ENCODE results near the gene ARHGEF33. TPM values are rescaled to one million over a fixed set of nuclear protein-coding genes. Genes with fewer than 3 reads are reported as not detected.

ARHGEF33 gene
- total and polyA plus RNA-seq, 12 donors, result 0.06 to 0.99 (median 0.41) TPM

DNA sequence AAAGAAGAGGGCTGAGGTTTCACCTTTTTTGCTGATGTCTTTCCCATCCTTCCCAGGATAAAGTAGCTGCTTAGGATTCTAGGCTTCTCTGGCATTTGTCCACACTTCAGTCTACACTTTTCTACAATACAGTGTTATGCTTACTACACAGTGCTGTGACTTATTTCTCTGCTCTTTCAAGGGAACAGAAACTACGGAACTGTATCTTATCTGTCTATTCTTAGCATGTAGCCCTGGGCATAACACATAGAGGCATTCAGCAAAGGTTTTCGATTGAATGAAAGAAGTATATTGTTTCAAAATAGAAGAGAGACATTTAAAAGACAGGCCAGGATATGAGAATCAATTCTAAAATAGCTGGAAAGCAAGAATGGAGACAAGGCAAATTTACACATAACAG, 110.9 kb downstream of the ARHGEF33 start:
- 24 to 53% methylated on average over 2 of the region's 2 CpGs for WGBS, 2 donors
- no peaks in the 10 kb centered on the region for H3K9me3 ChIP-seq
- H3K36me3 ChIP-seq, result peaks cover 0 to 100% (median 28%) of the 10 kb centered on the region in 9 donors
- ATAC-seq (peak in 3 of 8 donors; percentile 51 to 81 (median 80)), DNase-seq (no peak)
- H3K4me1 ChIP-seq, result peaks cover 0 to 11% (median 4%) of the 10 kb centered on the region in 9 donors
- no peaks in the 10 kb centered on the region for H3K27me3 ChIP-seq
- intact Hi-C loops (cut with DNase I), result no loop called here
- no peak overlapping the region for H3K4me3 ChIP-seq
- TF ChIP-seq, protein P1, sequence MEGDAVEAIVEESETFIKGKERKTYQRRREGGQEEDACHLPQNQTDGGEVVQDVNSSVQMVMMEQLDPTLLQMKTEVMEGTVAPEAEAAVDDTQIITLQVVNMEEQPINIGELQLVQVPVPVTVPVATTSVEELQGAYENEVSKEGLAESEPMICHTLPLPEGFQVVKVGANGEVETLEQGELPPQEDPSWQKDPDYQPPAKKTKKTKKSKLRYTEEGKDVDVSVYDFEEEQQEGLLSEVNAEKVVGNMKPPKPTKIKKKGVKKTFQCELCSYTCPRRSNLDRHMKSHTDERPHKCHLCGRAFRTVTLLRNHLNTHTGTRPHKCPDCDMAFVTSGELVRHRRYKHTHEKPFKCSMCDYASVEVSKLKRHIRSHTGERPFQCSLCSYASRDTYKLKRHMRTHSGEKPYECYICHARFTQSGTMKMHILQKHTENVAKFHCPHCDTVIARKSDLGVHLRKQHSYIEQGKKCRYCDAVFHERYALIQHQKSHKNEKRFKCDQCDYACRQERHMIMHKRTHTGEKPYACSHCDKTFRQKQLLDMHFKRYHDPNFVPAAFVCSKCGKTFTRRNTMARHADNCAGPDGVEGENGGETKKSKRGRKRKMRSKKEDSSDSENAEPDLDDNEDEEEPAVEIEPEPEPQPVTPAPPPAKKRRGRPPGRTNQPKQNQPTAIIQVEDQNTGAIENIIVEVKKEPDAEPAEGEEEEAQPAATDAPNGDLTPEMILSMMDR (IDR thresholded peaks at IDR 0.05), result no peak
- H3K27ac ChIP-seq, result peak overlapping the region in 1 of 10 donors; percentile 32

DNA sequence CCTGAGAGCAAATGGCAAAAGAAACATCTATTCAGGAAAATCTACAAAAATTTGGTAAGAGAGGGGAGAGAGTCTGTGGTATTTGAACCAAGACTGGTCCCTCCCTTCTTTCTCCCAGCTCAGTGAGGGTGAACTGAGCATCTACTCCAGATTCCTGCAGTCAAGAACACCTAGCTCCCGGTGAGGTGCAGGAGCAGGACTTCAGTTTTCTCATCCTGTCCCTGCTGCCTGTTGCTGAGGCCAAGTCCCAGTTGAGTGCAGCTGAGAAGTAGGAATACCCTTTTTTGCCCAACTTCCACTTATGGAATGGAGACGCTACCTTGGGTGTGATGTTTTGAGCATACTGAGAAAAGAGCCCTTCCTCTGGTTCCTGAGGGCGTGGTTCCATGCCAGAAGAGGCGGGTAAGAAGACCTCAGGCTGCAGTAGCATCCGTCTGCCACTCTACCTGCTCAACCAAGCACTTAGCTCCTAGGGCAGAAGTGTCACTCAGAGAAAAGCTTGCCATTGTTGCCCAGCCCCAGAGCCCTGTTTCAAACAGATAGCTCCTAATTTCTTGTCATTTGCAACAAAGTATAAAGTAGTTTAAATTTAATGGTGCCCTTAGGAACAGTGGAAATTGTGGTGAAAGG, 118.3 kb downstream of the ARHGEF33 start:
- H3K9me3 ChIP-seq, result no peaks in the 10 kb centered on the region
- ATAC-seq (no peak), DNase-seq (no peak)
- peaks cover 0 to 100% (median 48%) of the 10 kb centered on the region in 9 donors for H3K36me3 ChIP-seq
- intact Hi-C loops (cut with DNase I), result no loop called here
- TF ChIP-seq, protein P1 (IDR thresholded peaks at IDR 0.05), result no peak
- H3K27me3 ChIP-seq, result no peaks in the 10 kb centered on the region
- no peak overlapping the region for H3K4me3 ChIP-seq
- H3K4me1 ChIP-seq, result peaks cover 0 to 4% (median 0%) of the 10 kb centered on the region in 9 donors
- no peak overlapping the region for H3K27ac ChIP-seq
- 79 to 92% methylated on average over 5 of the region's 5 CpGs for WGBS, 2 donors

DNA sequence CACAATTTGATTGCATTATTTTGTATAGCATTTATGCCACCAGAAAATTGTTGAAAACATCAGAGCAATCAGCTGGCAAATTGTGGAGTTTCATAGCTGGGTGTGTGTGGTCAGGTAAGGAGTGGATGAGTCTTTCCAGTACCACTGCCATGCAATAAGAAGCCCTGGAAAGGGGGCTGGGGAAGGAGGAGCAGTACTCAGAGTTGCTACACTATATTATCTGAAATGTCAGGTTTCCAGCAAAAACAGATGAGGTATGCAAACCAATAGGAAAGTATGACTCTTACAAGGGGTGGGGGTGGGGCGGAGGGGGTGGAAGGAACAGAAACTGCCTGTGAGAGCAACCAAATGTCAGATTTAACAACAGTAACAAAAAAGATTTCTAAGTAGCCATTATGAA, 119.0 kb downstream of the ARHGEF33 start:
- Histone ChIP-seq H3K36me3 (peaks cover 0 to 100% (median 49%) of the 10 kb centered on the region in 9 donors), H3K4me1 (peaks cover 0 to 4% (median 0%) of the 10 kb centered on the region in 9 donors), H3K27ac (no peak overlapping the region), H3K4me3 (no peak overlapping the region), H3K27me3 (no peaks in the 10 kb centered on the region), H3K9me3 (no peaks in the 10 kb centered on the region)
- TF ChIP-seq, protein P1 (IDR thresholded peaks at IDR 0.05), result no peak
- ATAC-seq (no peak), DNase-seq (no peak)
- intact Hi-C loops (cut with DNase I), result no loop called here
- WGBS, 2 donors, result 98 to 100% methylated on average over 1 of the region's 1 CpG

DNA sequence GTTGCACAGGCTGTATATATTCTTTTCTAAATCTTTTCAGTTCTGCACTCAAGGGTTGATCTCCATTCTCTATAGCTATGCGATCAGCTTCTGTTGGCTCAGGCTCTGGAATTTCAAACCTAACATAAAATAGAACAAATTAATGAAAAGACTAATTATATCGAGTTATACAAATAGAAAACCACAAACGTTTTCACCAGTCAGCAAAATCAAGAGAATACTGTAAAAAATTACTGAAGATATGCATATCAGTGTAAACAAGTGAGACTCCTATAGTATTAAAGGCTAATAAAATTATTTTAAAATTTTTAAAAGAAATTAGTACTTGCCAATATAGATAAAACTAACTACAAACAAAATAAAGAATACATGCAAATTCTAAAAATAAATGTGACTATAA, 124.2 kb downstream of the ARHGEF33 start:
- no peak overlapping the region for H3K4me3 ChIP-seq
- H3K36me3 ChIP-seq, result peaks cover 0 to 61% (median 29%) of the 10 kb centered on the region in 9 donors
- H3K27me3 ChIP-seq, result no peaks in the 10 kb centered on the region
- H3K4me1 ChIP-seq, result peaks cover 0 to 34% (median 13%) of the 10 kb centered on the region in 9 donors
- DNase-seq (no peak), ATAC-seq (no peak)
- TF ChIP-seq, protein P1 (IDR thresholded peaks at IDR 0.05), result no peak
- 91 to 94% methylated on average over 3 of the region's 3 CpGs for WGBS, 2 donors
- H3K9me3 ChIP-seq, result no peaks in the 10 kb centered on the region
- no peak overlapping the region for H3K27ac ChIP-seq
- intact Hi-C loops (cut with DNase I), result no loop called here
